ENCODE measurements around the gene USH1G.
"Not testable (repeated sequence)": the region's sequence is repeated elsewhere in the genome, so short reads cannot be mapped to it uniquely, and the experiment has no call there.

USH1G gene

GRCh38 chr17:74873037-74873873 lies 49.8 kb downstream of the USH1G start:
- peak; percentile 95 for DNase-seq

- DNase-seq, result no peak
These were observed 50.6 kb downstream of the USH1G start, which contains the start of gene FDXR for GRCh38 chr17:74872313-74873036. TSS of gene FDXR (minus strand) at chr17:74872994. CDS start at chr17:74872944, 50 bp downstream.

- DNase-seq, result no peak
These were observed 51.5 kb downstream of the USH1G start for GRCh38 chr17:74871356-74872076.

DNA sequence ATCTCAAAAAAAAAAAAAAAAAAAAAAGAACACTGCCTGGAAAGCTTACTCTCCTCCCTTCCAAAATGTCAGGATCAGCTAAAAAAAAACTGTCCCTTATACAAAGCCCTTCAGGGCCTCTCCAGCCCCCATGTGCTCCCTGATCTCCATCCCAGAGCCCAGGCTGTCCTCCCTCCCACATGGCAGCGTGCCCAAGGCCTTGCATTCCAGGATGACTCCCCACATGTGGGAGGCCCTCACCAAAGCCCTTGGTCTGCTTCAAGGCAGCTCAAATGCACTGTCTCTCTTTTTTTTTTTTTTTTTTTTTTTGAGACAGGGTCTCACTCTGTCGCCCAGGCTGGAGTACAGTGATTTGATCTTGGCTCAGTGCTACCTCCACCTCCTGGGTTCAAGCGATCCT lies 52.5 kb downstream of the USH1G start:
- no peak for DNase-seq

DNA sequence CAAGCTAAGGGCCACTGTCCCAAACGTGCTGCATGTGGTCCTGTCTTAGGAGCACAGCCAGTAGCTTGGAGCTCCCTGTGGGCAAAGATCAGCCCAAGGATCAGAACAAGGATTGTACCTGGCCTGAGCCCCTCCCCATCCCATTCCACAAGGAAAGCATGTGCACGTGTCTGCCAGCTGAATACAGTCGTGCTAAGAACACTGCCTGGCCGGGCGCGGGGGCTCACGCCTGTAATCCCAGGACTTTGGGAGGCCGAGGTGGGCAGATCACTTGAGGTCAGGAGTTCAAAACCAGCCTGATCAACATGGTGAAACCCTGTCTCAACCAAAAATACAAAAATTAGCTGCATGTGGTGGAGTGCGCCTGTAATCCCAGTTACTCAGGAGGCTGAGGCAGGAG lies 53.0 kb downstream of the USH1G start:
- not testable (repeated sequence) for DNase-seq

GRCh38 chr17:74868908-74869255 lies 54.2 kb downstream of the USH1G start:
- DNase-seq, result no peak

- DNase-seq, result no peak
These were observed 54.7 kb downstream of the USH1G start for GRCh38 chr17:74868251-74868907.

- no peak for DNase-seq
These were observed 56.7 kb downstream of the USH1G start for GRCh38 chr17:74866198-74866835.

Measured in NCI-H187 treated with DMSO at 0.1 percent for 48 hours (cell line).